Amniotic stem cell (primary cell): Measurements from ENCODE around the gene ZNF592.

Experiments used
- DNase-seq: peaks from one replicate; lab custom pipeline; 2025; lab: John Stamatoyannopoulos, UW

Gene ZNF592

DNA sequence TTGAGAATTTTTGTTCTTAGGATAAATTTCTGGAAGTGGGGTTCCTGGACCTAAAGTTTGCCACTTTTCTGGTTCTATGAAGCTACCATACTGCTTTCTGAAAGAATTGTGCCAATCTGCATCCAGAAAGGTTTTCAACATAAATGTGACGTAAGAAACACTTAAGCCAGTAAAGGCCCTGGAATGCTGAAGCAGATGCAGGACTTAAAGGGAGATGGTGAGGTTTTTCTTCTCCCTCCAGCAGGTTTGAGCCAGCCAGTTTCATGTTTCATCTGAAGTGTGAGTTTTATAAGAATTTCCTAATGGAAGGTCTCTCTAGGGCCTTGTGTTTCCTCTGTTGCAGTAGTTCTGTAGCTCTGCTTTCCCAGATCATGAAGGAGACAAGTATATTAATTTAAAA is 33.1 kb downstream of the ZNF592 start:
- no peak for DNase-seq

DNA sequence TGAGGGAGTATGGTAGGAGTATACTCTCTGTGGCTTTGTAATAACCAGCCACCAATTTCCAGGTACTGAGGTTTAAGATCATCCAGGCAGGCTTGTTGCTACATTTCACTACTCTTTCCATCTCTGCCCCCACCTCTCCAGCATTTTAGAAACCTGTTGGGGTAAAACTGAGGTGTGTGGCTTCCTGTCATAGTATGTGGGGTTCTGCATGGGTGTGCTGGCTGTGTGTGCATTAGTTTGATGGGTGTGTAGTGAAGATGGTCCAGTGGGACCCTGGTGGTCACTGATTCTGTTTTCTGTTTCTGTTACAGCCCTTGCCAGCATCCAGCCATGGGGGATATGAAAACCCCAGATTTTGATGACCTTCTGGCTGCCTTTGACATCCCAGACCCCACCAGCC is 34.0 kb downstream of the ZNF592 start:
- no peak for DNase-seq

DNA sequence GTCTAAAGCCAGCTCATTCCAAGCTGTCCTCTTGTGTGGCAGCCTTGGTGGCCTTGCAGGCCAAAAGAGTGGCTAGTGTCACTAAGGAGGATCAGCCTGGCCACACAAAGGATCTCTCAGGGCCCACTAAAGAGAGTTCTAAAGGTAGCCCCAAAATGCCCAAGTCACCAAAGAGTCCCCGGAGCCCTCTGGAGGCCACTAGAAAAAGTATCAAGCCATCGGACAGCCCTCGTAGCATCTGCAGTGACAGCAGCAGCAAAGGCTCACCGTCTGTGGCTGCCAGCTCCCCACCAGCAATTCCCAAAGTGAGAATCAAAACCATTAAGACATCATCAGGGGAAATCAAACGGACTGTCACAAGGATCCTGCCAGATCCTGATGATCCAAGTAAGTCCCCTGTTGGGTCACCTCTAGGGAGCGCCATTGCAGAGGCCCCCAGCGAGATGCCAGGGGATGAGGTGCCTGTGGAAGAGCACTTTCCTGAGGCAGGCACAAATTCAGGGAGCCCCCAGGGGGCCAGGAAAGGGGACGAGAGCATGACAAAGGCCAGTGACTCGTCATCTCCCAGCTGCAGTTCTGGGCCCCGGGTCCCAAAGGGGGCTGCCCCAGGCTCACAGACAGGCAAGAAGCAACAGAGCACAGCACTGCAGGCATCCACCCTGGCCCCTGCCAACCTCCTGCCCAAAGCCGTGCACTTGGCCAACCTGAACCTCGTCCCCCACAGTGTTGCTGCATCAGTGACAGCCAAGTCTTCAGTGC is 35.3 kb downstream of the ZNF592 start:
- DNase-seq, result no peak

DNA sequence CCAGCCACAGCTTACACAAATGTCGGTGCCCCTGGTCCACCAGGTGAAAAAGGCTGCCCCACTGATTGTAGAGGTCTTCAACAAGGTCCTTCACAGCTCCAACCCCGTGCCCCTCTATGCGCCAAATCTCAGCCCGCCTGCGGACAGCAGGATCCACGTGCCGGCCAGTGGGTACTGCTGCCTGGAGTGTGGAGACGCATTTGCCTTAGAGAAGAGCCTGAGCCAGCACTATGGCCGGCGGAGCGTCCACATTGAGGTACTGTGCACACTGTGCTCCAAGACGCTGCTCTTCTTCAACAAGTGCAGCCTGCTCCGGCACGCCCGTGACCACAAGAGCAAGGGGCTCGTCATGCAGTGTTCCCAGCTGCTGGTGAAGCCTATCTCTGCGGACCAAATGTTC is 35.9 kb downstream of the ZNF592 start:
- no peak for DNase-seq

DNA sequence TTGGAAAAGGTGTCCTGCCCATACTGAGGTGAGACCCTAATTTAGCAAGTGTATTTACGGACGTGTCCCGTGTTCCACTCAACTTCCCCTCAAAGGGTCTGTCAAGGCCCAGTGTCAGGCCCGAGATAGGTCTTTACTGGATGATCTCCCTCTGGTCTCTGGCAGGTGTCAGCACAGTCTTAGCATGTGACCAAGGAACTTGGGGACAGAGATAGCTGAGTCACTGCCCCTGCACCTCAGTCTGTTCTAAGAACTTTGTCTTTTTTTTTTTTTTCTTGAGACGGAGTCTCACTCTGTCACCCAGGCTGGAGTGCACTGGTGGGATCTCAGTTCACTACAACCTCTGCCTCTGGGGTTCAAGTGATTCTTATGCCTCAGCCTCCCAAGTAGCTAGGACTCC is 36.7 kb downstream of the ZNF592 start:
- no peak for DNase-seq

DNA sequence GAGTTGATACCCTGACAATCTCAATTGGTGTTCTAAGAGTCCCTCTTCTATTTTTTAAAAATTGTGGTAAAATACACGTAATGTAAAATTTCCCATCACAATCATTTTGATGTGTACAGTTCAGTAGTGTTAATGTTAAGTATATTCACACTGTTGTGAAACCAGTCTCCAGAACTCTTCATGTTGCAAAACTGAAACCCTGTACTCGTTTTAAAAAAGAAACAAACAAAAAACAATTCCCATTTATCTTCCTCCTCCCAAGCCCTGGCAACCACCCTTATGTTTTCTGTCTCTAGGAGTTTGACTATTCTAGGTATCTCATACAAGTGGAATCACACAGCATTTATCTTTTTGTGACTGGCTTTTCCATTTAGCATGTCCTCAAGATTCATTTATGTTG is 40.1 kb downstream of the ZNF592 start:
- DNase-seq, result no peak

DNA sequence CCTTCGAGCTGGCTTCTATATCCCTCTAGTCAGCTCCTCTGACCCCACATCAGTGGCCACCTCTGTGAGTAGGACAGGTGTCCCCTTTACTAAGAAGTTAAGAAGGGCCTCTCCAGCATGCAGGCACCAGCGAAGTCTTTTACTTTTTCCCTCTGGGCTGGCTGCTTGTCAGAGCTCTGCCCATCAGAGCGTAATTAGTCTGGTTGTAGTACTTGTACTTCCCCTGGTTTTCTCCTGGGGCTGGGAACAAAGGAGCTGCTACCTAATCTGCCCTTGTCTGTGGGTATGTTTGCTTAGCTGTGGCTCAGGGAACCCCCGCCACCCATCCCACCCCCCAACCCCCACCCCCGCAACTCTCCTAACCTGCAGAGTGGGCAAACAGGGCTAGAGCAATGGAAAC is 41.4 kb downstream of the ZNF592 start:
- DNase-seq, result no peak

DNA sequence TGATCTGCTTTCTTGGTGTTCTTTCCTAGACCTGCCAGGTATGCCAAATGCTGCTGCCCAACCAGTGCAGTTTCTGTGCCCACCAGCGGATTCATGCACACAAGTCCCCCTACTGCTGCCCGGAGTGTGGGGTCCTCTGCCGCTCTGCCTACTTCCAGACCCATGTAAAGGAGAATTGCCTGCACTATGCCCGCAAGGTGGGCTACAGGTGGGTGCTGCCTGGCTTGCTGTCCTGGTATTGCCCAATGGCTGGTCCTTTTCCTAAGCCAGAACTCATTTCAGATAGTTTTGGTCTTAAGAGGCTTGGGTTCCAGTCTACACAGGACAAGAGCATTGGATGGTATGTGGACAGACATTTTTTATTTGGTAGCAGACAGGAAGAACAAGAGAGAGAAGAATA is 42.3 kb downstream of the ZNF592 start:
- DNase-seq, result no peak

DNA sequence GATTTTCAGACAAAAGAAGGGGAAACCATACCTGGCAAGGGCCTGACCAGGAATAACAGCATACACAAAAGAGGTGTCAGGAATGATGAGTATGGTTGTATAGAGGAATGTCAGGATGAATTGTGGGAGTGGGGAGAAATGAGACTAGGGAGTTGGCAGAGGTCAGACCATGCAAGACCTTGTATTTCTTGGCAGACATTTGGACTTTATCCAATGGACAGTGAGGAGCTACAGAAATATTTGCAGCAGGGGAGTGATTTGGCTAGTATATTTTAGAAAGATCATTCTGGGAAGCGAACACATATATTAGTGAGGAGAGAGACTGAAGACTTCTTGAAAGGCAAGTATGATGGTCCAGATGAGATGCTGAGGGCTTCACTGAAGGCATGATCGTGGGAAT is 43.4 kb downstream of the ZNF592 start:
- DNase-seq, result no peak

DNA sequence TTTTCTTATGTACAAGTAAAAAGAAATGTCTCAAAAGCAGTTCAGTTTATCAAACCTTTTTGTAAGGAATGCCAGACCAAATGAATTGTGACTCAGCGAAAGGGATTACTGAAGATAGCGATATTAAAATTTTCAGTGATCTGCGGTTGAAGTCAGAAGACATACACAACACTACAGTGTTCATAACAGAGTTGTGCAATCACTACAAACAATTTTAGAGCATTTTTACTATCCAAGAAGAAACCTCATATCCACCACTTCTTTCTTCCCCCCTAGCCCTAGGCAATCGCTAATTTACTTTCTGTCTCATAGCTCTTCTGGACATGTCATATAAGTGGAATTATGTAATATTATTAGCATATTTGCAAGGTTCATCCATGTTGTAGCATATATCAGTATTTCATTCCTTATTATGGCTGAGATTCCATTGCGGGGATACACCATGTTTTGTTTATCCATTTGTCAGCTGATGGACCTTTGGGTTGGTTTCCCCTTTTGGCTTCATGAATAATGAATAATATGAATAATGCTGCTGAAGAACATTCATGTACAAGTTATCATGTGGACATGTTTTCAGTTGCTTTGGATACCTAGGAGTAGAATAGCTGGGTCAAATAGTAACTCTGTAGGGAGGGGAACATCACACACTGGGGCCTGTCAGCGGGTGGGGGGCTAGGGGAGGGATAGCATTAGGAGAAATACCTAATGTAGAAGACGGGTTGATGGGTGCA is 45.2 kb downstream of the ZNF592 start:
- DNase-seq, result no peak

DNA sequence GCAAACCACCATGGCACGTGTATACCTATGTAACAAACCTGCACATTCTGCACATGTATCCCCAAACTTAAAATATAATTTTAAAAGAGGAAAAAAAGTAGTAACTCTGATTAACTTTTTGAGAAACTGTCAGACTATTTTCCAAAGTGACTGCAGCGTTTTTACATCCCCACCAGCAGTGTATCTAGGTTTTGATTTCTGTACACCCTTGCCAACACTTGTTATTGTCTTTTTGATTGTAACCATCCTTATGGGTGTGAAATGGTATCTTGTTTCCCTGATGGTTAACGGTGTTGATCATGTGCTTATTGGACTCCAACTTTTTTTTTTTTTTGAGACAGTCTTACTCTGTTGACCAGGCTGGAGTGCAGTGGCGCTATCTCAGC is 45.8 kb downstream of the ZNF592 start:
- no peak for DNase-seq

DNA sequence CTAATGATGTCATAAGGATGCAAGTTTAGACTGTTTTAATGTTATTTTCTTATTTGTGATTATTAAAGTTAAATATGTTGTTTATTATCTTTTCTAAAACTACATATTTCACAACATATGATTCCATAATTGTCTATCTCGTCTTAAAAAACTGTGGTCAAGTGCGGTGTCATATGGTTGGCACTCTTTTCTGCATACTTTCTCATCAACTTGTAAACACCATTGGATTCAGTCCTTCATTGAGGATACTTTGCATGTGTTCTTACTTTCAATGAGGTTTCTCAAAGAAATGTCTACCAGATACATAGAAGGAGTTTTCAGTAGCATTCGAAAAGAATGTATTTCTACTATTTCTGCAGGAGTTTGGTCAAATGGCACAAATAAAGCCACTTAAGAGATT is 46.8 kb downstream of the ZNF592 start:
- DNase-seq, result no peak

DNA sequence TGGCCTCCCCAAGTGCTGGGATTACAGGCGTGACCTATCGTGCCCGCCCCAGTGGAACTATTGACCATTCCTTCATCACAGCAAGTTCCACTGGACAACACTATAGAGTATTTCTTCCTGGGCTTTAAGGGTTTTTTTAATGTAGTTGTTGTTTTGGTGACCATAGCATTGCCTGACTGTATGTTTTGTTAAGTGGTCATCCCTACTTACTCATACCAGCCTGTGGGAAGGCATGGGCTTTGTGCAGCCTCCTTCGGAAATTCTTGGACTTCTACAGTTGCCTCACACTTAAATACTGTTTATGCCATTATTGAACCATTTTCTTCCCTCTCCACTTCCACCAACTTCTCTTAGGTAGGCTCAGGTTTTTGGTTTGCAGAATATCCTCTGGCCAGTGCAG is 48.8 kb downstream of the ZNF592 start:
- DNase-seq, result peak; percentile 73

DNA sequence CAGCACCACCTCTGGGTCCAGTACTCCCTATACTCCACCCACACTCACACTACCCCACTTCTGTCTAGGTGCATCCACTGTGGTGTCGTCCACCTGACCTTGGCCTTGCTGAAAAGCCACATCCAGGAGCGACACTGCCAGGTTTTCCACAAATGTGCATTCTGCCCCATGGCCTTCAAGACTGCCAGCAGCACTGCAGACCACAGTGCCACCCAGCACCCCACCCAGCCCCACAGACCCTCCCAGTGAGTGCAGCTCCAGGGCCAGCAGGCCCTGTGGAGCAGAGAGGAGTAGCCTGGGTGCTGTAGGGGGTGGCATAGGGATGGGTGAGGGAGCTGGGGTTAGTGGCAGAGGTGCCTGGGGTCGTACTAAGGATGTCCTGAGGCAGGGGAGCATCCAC is 49.4 kb downstream of the ZNF592 start:
- DNase-seq, result no peak

DNA sequence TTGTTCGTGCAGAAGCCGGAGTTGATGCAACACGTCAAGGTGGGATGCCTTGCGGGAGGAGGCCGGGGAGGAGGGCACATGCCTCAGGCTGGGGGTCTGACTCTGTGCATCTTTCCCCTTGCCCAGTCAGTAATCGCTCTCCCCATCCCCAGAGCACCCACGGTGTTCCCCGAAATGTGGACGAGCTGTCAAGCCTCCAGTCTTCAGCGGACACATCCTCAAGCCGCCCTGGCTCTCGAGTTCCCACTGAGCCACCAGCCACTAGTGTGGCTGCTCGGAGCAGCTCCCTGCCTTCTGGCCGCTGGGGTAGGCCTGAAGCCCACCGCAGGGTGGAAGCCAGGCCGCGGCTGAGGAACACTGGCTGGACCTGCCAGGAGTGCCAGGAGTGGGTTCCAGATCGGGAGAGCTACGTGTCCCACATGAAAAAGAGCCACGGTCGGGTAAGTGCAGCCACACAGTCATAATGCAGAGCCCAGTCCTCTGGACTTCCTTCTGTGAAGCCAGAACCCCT is 50.1 kb downstream of the ZNF592 start:
- DNase-seq, result no peak

DNA sequence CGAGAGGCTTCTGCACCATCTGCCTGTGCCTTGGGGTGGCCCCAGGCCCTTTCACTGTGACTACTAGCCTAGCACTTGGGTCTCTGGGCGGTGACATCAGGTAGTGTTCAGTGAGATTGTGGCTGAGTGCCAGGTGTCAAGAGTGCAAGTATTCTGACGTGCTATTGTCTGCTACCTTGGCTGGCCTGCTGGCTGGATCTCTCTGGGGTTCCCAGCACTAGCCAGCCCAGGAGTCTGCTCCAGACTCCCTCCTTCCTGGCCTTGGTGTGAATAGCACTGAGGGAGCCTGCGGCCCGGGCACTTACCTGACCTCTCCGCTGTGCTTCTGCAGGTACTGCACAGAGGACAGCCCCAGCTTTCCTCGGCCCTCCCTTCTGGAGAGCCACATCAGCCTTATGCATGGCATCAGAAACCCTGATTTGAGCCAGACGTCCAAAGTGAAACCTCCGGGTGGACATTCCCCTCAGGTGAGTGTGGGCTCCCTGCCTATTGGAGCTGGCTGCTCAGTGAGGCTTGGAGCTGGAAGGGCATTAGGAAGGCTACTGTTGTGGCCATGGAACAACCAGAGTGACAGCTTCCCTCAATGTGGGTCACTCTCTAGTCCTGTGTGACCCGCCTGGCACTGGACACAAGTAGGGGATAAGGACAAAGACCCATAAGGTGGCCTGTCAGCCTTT is 51.3 kb downstream of the ZNF592 start:
- DNase-seq, result no peak

DNA sequence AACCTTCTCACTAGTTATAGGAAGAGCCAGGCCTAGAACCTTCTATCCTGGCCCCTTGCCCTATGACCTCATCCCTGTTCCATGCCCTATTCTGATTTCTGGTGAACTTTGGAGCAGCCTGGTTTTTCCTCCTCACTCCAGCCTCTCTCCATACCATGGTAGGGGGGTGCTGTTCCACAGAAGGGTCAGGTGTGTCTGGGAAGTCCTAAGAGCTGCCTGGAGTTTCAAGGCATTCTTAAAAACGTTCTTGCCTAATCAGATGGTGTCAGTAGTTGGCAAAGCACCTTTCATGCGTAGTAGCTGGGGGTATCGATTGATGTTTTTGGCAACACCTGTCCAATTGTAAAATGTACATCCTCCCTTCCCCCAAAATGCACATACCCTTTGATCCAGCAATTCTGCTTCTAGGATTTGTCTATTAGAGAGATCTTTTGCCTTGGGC is 52.0 kb downstream of the ZNF592 start:
- DNase-seq, result no peak

DNA sequence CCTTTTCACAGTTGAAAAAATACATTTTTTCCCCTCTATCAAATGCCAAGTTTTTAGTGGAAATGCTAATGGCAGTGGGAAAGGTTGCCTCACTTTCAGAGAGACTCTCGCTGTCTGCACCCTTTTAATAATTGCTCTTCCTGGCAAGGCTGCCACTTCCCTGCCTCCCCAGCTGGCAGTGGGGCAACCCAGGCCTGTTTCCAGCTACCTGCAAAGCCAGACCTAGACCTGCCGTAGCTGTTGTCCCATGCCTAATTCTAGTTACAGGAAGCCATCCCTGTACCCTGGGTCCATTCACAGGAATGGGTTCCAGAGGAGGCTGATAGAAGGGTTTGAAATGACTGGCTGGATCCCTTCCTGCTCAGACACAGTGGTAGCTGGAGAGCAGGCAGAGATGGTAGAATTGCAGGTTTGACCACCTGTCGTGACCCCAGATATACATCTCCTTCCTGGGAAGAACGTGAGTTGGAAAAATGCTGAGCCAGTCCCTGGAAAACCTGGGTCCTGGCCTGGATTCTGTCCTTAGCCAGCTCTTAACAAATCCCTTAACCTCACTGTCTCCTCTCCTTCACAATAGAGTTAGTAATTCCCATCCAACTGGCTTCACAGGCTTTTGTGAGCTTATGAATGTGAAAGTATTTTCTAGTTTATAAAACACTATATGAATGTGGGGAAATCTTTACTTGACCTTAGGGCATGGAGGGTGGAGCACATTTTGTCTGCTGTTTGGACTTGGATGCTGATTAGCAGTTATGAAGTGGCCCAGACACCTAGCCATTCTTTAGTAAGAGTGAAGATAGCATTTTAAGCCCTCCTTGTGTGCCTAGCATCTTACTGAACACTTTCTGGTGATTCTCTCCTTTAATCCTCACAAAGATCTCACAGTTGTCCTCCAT is 55.9 kb downstream of the ZNF592 start:
- no peak for DNase-seq

DNA sequence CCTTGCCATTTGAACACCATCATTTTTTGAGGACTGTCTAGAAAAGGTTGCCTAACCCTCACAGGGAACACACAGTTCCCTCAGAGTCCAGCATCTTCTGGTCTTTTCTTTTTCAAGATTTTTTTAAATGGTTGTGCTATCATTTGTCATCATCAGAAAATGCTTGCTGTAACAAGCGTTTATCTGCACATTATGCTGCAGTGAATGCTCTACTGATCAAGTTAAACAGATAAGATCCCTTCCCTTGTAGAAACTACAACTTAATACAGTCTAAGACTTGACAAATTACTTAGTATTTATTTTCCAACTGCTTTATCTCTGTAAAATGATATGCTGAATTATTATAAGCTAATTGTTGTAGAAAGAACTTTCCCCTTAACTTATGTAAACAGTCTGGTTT is 56.8 kb downstream of the ZNF592 start:
- no peak for DNase-seq

DNA sequence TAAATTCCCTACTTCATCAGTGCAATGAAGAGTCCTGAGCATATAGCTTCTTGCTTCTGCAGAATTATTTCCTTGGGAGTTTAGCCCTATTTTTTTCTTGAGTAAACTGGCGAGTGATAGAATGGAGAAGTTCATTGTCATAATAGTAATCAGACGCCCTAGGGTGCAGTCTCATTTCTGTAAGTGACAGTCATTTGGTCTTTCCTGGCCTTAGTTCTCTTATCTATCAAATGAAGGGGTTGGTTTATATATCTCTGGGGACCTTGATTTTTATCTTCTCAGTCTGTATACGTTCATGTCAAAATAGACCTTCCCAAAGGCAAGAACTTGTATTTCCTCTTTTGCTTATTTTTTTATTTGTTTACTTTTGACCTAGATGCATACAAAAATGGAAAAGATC is 58.8 kb downstream of the ZNF592 start:
- no peak for DNase-seq

DNA sequence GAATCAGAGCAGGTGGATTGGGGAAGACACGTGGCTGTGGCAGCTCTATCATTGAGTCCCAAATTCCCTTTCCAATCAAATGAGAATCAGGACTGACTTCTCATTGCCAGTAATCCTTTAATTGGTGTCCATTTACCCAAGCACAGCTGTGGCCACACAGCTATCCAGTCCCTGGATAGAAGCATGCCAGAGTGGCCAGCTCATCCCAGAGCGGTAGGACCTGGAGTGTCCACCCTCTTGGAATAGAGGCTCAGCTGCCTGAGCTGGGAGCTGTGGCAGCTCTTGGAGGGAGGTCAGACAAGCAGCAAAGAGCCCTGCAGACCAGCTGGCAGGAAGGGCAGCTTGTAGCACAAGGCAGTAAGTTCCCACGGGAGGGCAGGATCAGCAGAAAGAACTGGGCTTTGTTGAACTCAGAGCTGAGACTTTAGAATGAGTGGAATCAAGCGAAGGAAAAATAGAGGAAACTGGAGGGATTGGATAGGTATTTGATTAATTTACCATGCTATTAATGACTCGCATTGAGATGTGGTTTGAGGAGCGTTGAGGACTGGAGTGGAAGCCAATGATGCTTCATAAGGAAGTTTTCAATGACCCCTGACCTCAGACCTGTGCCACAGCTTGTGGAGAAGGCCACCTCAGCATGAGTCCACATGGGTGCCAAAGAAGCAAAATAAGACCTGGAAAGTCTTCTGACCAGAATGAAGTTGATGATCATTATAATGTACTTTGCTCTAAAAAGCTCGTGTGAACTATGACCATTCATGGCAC is 61.9 kb downstream of the ZNF592 start:
- no peak for DNase-seq
